HCT116 (cell line): Measurements from ENCODE around the gene NOD1.
"Not testable (repeated sequence)": the region's sequence is repeated elsewhere in the genome, so short reads cannot be mapped to it uniquely, and the experiment has no call there.

Experiments used
- EZH2phosphoT487 ChIP-seq: fragments of 200-600 bp; IDR thresholded peaks from 2 replicates; pipeline ENCODE4 v1.6.1; 2018; ENCODE audit warnings: antibody characterized with exemption, borderline replicate concordance
- POLR2A ChIP-seq: IDR thresholded peaks from 2 replicates; pipeline ENCODE4 v1.7.0; 2011; ENCODE audit warnings: borderline replicate concordance; ENCODE audit not compliant: insufficient read depth, insufficient read length; ENCODE audit errors: extremely low read depth
- POLR2AphosphoS5 ChIP-seq: IDR thresholded peaks from 2 replicates; pipeline ENCODE4 v1.6.1; 2011; ENCODE audit warnings: mild to moderate bottlenecking, low read depth, low read length, moderate library complexity
- SIN3A ChIP-seq: IDR thresholded peaks from 2 replicates; pipeline ENCODE4 v1.6.1; 2012; ENCODE audit warnings: low read depth

- TF ChIP-seq EZH2phosphoT487, POLR2AphosphoS5, POLR2A, SIN3A: not testable (repeated sequence)
These were observed 58.5 kb downstream of the NOD1 start for GRCh38 chr7:30420080-30420479.
